Body of pancreas (tissue), 4 donors: ENCODE measurements around the gene DHRS7C.

Experiments
- CTCF ChIP-seq, 7 experiments: fragments of 450-650 bp in 4 of 7; fragments of 200-600 bp in 3 of 7; sonication (generic) in 3 of 7; IDR thresholded peaks; one replicate each; pipeline ENCODE4 v1.5.1; 2016 to 2019; ENCODE audit warnings: antibody characterized with exemption in 7 of 7
- POLR2A ChIP-seq, 3 donors: fragments of 450-650 bp; IDR thresholded peaks; one replicate each; pipeline ENCODE4 v1.6.1; 2016; ENCODE audit warnings: antibody characterized with exemption in 3 of 3, mild to moderate bottlenecking in 2 of 3

- TF ChIP-seq CTCF (IDR thresholded peaks at IDR 0.05) (no peak), POLR2A (IDR thresholded peaks at IDR 0.05) (no peak)
Observed at GRCh38 chr17:9805769-9806168, 14.4 kb upstream of the DHRS7C start.
